Activated CD4-positive, CD25-positive, alpha-beta regulatory T cell treated with anti-CD3 and anti-CD28 coated beads, Interleukin-2, amount 50 U/mL, for 24 hours (primary cell): ENCODE data around the gene DTWD1.
"Not testable (repeated sequence)": the region's sequence is repeated elsewhere in the genome, so short reads cannot be mapped to it uniquely, and the experiment has no call there.

Source experiments
- ATAC-seq, 2 donors: fragments of 150-1000 bp; cut with Tn5 transposase; one replicate each; pipeline ENCODE4 v1.10.0; 2021; ENCODE audit warnings: mild to moderate bottlenecking in 1 of 2, moderate library complexity in 1 of 2

Gene DTWD1

GRCh38 chr15:49646891-49647290 is 26.0 kb downstream of the DTWD1 start:
- ATAC-seq, result no peak

GRCh38 chr15:49649987-49650386 is 29.1 kb downstream of the DTWD1 start:
- no peak for ATAC-seq

- ATAC-seq, result no peak
Observed at GRCh38 chr15:49650676-49651075, 29.8 kb downstream of the DTWD1 start.

- ATAC-seq, result no peak
Observed at GRCh38 chr15:49652922-49653321, 32.1 kb downstream of the DTWD1 start.

GRCh38 chr15:49656734-49657133 is 35.9 kb downstream of the DTWD1 start:
- ATAC-seq, result no peak

- no peak for ATAC-seq
Observed at GRCh38 chr15:49664716-49665115, 43.9 kb downstream of the DTWD1 start.

GRCh38 chr15:49666486-49666885 is 45.6 kb downstream of the DTWD1 start:
- ATAC-seq, result not testable (repeated sequence)

GRCh38 chr15:49669288-49669687 is 48.4 kb downstream of the DTWD1 start:
- no peak for ATAC-seq

GRCh38 chr15:49673861-49674260 is 53.0 kb downstream of the DTWD1 start:
- ATAC-seq, result no peak

- no peak for ATAC-seq
Observed at GRCh38 chr15:49674370-49674769, 53.5 kb downstream of the DTWD1 start.

- ATAC-seq, result no peak
Observed at GRCh38 chr15:49675041-49675440, 54.2 kb downstream of the DTWD1 start.

- no peak for ATAC-seq
Observed at GRCh38 chr15:49678655-49679054, 57.8 kb downstream of the DTWD1 start.

GRCh38 chr15:49686599-49686998 is 65.8 kb downstream of the DTWD1 start:
- ATAC-seq, result no peak

- no peak for ATAC-seq
Observed at GRCh38 chr15:49688135-49688790, 67.4 kb downstream of the DTWD1 start.

- ATAC-seq, result no peak
Observed at GRCh38 chr15:49692514-49693090, 71.8 kb downstream of the DTWD1 start.

- no peak for ATAC-seq
Observed at GRCh38 chr15:49693498-49693897, 72.7 kb downstream of the DTWD1 start.

GRCh38 chr15:49696433-49696832 is 75.6 kb downstream of the DTWD1 start:
- no peak for ATAC-seq

GRCh38 chr15:49697121-49697520 is 76.3 kb downstream of the DTWD1 start:
- no peak for ATAC-seq

GRCh38 chr15:49702982-49703381 is 82.1 kb downstream of the DTWD1 start:
- ATAC-seq, result not testable (repeated sequence)
